ENCODE measurements around the gene RNF157.

Gene RNF157

GRCh38 chr17:76140661-76141211, 99.6 kb downstream of the RNF157 start:
- no peak for DNase-seq (ENCODE audit: extremely low read depth, low read depth)
- no peak for TF ChIP-seq CTCF (IDR thresholded peaks at IDR 0.05; ENCODE audit: low read depth, low read length)

- DNase-seq (ENCODE audit: extremely low read depth, low read depth) = no peak
These were observed 100.3 kb downstream of the RNF157 start for GRCh38 chr17:76139801-76140660.

GRCh38 chr17:76138896-76139752, 101.2 kb downstream of the RNF157 start:
- TF ChIP-seq CTCF (IDR thresholded peaks at IDR 0.05; ENCODE audit: low read depth, low read length) = no peak
- no peak for DNase-seq (ENCODE audit: extremely low read depth, low read depth)

More at GRCh38 chr17:76139801-76140660, 100.3 kb downstream of the RNF157 start:
- no peak for TF ChIP-seq CTCF (IDR thresholded peaks at IDR 0.05; ENCODE audit: low read depth, low read length)

- DNase-seq (ENCODE audit: extremely low read depth, low read depth) = no peak
These were observed 101.9 kb downstream of the RNF157 start for GRCh38 chr17:76138234-76138895.

GRCh38 chr17:76137351-76138233, 102.7 kb downstream of the RNF157 start:
- no peak for DNase-seq (ENCODE audit: extremely low read depth, low read depth)

More at GRCh38 chr17:76138234-76138895, 101.9 kb downstream of the RNF157 start:
- TF ChIP-seq CTCF (IDR thresholded peaks at IDR 0.05; ENCODE audit: low read depth, low read length) = no peak

More at GRCh38 chr17:76137351-76138233, 102.7 kb downstream of the RNF157 start:
- TF ChIP-seq CTCF (IDR thresholded peaks at IDR 0.05; ENCODE audit: low read depth, low read length) = no peak

Data from AG09319 (cell line).